Ammon's horn (tissue), 1 donor: Measurements from ENCODE around the gene GDE1.
"Not testable (repeated sequence)": the region's sequence is repeated elsewhere in the genome, so short reads cannot be mapped to it uniquely, and the experiment has no call there.

Experiments used
- DNase-seq: peaks from one replicate; pipeline ENCODE4 v3.0.0-alpha.2; 2016; ENCODE audit warnings: low spot score

Gene GDE1, protein sequence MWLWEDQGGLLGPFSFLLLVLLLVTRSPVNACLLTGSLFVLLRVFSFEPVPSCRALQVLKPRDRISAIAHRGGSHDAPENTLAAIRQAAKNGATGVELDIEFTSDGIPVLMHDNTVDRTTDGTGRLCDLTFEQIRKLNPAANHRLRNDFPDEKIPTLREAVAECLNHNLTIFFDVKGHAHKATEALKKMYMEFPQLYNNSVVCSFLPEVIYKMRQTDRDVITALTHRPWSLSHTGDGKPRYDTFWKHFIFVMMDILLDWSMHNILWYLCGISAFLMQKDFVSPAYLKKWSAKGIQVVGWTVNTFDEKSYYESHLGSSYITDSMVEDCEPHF

GRCh38 chr16:19521471-19522396 is at the start of gene GDE1:
Gene GDE1, minus strand, starts transcription at chr16:19522098. Its CDS starts 134 bp downstream, at chr16:19521964.
- DNase-seq = peak; percentile 99

DNA sequence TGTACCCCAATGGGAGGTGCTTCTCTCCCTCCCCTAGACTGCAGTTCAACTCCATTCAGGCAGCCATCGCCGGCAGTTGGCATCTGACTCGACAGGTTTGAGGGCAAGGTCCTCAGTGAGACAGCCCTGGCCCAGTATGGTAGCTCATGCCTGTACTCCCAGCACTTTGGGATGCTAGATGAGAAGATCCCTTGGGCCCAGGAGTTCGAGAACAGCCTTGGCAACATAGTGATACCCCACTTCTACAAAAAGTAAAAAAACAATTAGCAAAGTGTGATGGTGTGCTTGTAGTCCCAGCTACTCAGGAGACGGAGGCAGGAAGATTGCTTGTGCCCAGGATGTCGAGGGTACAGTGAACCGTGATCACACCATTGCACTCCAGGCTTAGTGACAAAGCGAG is 45.7 kb upstream of the GDE1 start:
- no peak for DNase-seq

- no peak for DNase-seq
These were observed 44.5 kb upstream of the GDE1 start for GRCh38 chr16:19566362-19566761.

- no peak for DNase-seq
These were observed 41.5 kb upstream of the GDE1 start for GRCh38 chr16:19563377-19563776.

GRCh38 chr16:19560078-19560477 is 38.2 kb upstream of the GDE1 start:
- no peak for DNase-seq

DNA sequence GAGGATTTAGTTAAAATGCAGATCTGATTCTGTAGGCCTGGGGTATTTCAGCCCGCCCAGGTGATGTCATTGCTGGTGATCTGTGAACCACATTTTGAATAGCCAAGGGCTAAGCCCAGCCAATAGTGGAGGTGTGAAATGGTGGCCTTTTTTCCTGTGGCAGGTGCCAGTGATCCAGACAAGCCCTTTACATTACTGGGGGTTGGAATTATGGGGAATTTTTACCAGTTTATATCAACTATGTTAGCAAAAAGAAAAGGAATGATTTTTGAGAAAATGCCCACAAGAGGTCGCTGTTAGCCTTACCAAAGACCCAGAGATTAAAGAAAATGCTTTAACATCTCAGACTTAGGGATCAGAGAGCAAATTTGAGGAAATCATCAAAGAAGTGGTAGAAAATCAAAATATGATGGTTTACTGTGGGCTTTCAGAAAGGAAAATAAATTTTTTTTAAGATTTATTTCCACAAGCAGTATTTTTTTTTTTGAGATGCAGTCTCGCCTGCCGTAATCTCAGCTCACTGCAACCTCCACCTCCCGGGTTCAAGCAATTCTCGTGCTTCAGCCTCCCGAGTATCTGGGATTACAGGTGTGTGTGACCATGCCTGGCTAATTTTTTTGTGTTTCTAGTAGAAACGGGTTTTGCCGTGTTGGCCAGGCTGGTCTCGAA is 37.5 kb upstream of the GDE1 start:
- DNase-seq = peak; percentile 78

- no peak for DNase-seq
These were observed 34.3 kb upstream of the GDE1 start for GRCh38 chr16:19555938-19556771.

DNA sequence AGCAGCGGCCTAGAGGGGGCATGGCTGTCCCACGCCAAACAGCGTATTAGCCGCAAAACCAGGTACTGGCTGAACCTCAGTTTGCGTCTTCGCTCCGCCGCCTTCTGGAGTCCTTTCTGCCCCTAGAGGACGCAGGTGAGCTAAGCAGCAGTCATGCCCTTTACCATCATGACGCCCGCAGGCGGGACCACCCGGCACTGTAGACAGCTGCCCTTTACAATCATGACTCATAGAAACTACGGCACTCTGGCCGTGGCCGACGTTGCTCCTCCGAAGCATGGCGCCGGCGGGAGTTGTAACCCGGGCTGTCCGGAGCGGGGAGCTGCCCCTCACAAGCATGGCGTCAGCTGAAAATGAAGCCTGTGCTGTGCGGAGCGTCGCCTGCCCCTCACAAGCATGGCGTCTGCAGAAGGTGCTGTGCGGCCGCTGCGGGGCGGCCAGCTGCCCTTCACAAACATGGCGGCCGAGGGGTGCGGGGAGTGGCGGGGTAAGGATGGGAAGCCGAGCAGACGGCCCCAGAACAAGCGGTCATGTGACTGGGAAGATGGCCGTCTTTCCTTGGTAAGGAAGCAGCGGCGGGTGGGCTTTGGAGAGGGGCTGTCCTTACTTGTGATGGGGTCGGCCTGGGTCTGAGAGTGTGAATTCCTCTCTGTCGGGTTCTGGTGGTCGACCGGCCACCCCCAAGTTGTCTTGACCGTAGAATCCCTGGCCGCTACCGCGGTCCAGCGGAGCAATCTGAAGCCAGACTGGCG is 33.5 kb upstream of the GDE1 start, which contains the start of gene VPS35L:
VPS35L (plus strand) TSS at position 518 of the 752 bp plus-strand sequence; CDS start at position 545, 27 bp downstream.
- peak; percentile 99 for DNase-seq

DNA sequence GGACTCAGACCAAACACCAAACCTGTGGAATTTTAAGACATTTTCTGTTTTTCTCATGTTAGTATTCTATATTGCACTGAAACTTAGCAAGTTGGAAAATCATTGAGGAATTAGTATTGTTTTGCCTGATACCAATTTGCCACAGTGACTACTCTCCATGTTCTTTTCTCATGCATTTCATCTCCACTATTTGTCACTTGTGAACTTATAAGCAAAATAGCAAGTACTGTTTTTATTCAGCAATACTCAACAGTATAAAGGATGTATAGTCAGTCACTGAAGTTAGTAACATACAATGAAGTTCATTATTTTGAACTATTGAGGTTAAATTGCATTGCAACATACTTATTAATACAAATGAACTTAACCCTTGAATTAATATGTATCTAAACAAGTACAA is 27.8 kb upstream of the GDE1 start:
- DNase-seq = no peak

GRCh38 chr16:19548144-19548543 is 26.2 kb upstream of the GDE1 start:
- no peak for DNase-seq

GRCh38 chr16:19543278-19543996 is 21.5 kb upstream of the GDE1 start:
- not testable (repeated sequence) for DNase-seq

- DNase-seq = no peak
These were observed 20.4 kb upstream of the GDE1 start for GRCh38 chr16:19542138-19542821.

DNA sequence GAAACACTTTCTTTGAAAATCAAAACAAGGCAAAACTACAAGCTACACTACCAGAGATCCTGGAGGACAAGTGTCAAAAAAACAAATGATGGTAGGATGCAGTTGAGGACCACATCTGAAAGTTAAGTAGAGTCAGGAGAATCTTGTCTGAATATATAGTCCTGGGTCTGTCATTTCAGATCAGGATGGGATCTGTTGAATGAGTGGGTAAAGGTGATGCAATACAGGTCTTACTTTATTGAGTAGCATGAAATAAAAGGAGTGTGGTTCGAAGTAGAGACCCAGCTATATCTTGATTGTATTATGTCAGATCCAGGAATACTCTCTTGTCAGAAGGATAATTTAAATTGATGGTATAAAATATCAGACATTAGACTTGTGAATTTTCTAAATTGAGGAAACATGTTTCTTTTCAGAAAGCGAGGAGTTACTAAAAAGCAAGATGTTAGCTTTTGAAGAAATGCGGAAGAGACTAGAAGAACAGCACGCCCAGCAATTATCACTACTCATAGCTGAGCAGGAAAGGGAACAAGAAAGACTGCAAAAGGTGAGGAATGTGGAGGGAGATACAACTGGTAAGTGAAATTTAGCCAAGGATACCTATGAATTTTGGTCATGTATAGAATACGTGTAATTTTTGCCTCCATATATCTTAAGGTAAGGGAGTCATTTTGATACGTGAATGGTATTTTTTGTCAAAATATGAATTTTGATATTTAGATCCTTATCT is 18.5 kb upstream of the GDE1 start:
- no peak for DNase-seq

DNA sequence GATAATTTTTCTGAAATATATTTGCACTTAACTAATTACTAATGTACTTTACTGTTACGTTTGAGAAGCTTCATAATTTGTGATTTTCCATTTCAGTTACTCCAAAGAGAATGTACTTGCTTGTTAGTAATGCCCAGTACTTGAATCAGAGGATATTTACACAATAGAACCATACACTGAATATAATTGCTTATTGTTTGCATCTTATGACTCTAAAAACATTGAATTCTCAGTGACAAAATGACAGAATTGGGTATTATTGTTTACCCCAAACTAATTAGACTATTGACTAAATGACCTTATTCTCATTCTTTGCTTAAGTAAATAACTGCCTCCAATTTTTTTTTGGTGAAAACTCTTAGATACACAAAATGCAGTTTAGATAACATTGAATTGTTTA is 10.7 kb upstream of the GDE1 start:
- no peak for DNase-seq

DNA sequence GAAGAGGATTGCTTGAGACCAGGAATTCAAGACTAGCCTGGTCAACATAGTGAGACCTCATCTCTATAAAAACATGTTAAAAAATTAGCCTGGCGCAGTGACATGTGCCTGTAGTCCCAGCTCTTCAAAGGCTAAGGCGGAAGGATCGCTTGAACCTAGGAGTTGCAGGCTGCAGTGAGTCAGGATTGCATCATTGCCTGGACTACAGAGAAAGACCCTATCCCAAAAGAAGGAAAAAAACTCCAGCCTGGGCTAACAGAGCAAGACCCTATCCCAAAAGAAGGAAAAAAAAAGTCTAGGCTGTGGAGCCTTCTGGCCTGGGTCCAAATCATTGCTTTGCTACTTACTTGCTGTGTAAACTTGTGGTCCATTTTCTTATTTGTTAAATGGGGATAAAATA is 6.8 kb upstream of the GDE1 start:
- no peak for DNase-seq

GRCh38 chr16:19527161-19527560 is 5.3 kb upstream of the GDE1 start:
- no peak for DNase-seq

GRCh38 chr16:19525385-19525723 is 3.5 kb upstream of the GDE1 start:
- no peak for DNase-seq

DNA sequence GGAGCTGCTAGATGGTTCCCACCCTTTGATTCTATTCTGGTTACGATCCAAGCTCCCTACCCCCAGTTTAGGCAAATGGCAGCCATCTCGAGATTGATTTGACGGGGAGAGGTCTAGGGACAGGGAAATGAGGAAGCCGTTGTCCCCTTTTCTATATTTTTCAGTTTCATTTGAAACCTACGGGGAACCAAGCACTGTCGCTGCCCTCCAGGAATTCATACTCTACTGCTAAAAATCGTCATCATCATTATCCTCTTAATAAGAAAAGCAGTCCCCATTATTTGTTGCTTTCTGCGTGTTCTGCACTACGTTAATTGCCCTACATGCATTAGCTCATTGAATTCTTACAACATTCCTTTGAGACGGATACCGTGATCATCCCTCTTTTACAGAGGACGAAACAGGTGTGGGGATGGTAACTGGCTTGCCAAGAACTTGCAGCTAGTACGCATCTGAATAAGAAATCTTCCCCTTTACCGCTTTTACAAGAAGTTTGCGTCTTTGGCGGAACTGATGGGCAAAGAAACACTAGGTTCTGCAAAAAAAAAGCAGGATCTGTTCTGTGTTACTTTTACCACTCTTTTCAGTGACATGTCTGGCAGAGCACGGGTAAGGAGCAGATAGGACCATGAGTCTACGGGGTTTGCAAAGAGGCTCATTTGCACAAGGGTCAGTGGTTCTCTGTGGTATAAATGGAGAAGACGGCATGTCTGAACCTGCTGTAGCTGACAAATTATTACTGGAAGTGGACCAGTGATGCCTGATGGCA is 2.9 kb upstream of the GDE1 start:
- peak; percentile 54 for DNase-seq
